ENCODE measurements around the gene MAP2K6. TPM values are rescaled to one million over a fixed set of nuclear protein-coding genes. Genes with fewer than 3 reads are reported as not detected.

The MAP2K6 gene
- total RNA-seq, 1 donor from 2014 or later, result 1.8 TPM

DNA sequence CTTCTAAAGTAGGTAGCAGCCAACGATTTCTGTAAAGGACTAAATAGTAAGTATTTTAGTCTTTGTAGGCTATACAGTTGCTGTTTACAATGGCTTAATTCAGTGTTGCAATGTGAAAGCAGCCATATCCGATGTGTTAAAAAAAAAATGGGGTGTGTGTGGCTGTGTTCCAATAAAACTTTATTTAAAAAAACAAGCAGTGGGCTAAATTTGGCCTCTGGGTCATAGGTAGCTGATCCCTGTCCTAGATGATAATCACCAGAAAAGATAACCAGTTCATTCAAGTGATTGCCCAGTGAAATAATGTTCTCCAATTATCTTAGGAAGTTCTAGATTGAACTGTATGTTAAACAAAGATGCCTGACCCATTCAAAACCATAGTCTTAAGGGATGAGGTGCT lies 124.3 kb downstream of the MAP2K6 start:
- DNase-seq (ENCODE audit: low read depth), result no peak
- no peak overlapping the region for H3K4me3 ChIP-seq (ENCODE audit: low read depth, low read length)
- TF ChIP-seq, protein P1, sequence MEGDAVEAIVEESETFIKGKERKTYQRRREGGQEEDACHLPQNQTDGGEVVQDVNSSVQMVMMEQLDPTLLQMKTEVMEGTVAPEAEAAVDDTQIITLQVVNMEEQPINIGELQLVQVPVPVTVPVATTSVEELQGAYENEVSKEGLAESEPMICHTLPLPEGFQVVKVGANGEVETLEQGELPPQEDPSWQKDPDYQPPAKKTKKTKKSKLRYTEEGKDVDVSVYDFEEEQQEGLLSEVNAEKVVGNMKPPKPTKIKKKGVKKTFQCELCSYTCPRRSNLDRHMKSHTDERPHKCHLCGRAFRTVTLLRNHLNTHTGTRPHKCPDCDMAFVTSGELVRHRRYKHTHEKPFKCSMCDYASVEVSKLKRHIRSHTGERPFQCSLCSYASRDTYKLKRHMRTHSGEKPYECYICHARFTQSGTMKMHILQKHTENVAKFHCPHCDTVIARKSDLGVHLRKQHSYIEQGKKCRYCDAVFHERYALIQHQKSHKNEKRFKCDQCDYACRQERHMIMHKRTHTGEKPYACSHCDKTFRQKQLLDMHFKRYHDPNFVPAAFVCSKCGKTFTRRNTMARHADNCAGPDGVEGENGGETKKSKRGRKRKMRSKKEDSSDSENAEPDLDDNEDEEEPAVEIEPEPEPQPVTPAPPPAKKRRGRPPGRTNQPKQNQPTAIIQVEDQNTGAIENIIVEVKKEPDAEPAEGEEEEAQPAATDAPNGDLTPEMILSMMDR (conservative IDR thresholded peaks at IDR 0.05; ENCODE audit: low read depth, low read length), result no peak

DNA sequence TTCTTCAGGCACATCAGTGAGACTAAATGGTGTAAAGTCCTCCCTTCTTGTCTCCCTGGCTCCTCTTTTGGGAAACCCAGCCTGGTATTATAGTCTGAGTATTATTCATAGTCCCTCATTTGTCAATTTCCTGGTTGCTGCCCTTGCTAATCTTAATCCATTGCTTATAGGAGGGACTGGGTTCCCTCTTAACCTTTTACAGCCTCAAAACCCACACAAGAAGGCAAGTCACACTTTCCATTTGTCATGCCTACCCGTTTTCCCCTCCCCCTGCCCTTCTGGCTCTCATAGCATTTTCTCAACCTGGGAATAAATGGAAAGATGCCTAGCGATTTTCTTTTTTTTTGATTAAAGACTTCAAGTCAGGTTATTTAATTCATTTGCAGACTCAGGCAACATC lies 124.8 kb downstream of the MAP2K6 start:
- no peak for DNase-seq (ENCODE audit: low read depth)
- no peak overlapping the region for H3K4me3 ChIP-seq (ENCODE audit: low read depth, low read length)

DNA sequence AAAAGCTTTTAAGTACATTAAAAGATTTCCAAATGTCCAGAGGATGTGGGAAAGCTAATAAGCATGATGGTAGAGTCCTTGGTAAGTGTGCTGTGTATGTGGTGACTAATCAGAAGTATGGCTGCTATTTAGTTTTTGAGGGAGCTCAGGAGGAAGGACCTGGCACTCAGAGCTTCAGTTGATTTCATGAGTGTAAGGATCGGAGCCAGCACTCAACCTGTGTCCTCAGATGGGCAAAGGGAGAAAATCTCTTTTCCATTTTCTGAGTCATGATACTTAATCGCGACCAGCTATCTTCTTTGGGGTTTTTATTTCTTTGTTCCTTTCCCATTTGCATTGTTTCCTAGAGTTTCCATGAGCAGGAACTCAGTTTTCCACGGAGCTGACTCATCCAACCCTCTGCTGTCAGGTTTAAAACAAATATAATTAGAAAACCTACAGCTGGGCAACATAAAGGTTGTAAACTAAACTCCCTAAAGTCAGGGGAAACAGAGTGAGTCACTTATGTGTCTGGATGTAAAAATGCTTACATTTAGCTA lies 125.4 kb downstream of the MAP2K6 start:
- TF ChIP-seq, protein P1 (conservative IDR thresholded peaks at IDR 0.05; ENCODE audit: low read depth, low read length), result no peak
- no peak overlapping the region for H3K4me3 ChIP-seq (ENCODE audit: low read depth, low read length)
- DNase-seq (ENCODE audit: low read depth), result no peak

More for the DNA sequence above, 124.8 kb downstream of the MAP2K6 start:
- TF ChIP-seq, protein P1 (conservative IDR thresholded peaks at IDR 0.05; ENCODE audit: low read depth, low read length), result no peak

DNA sequence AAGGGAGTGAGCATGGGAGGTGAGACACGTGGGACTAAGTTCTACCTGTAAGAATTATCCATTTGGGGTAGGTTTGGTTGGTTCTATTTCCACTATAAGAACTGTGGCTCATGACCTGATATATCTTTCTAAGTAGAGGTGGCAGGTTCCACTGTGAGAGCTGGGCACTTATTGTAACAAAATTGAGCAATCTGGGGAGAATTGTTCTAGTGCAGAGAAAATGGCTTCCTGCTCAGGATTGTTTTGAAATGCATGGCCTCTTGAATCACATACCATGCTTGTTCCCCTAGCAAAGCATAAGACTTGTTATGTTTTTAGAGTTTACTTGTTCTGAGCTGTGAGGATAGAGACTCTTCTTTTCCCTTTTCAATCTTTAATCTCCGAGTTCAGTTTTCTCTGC lies 125.9 kb downstream of the MAP2K6 start:
- TF ChIP-seq, protein P1 (conservative IDR thresholded peaks at IDR 0.05; ENCODE audit: low read depth, low read length), result no peak
- no peak overlapping the region for H3K4me3 ChIP-seq (ENCODE audit: low read depth, low read length)
- DNase-seq (ENCODE audit: low read depth), result no peak

GRCh38 chr17:69547230-69547629 lies 132.7 kb downstream of the MAP2K6 start:
- no peak for DNase-seq (ENCODE audit: low read depth)
- H3K4me3 ChIP-seq (ENCODE audit: low read depth, low read length), result no peak overlapping the region
- TF ChIP-seq, protein P1 (conservative IDR thresholded peaks at IDR 0.05; ENCODE audit: low read depth, low read length), result no peak

- no peak for DNase-seq (ENCODE audit: low read depth)
- no peak overlapping the region for H3K4me3 ChIP-seq (ENCODE audit: low read depth, low read length)
- TF ChIP-seq, protein P1 (conservative IDR thresholded peaks at IDR 0.05; ENCODE audit: low read depth, low read length), result no peak
Observed at GRCh38 chr17:69547947-69548346, 133.4 kb downstream of the MAP2K6 start.

Measured in epithelial cell of proximal tubule (primary cell).